Heart left ventricle (tissue), 13 donors: ENCODE results near the gene ITGA2.

Experiments
- POLR2A ChIP-seq, 2 donors: fragments of 450-650 bp; IDR thresholded peaks; one replicate each; pipeline ENCODE4 v1.6.1; 2017; ENCODE audit warnings: antibody characterized with exemption in 2 of 2, mild to moderate bottlenecking in 2 of 2, moderate library complexity in 2 of 2
- TF ChIP-seq, protein P1 (sequence below), 12 donors: fragments of 200-600 bp; sonication (generic) in 4 of 12; IDR thresholded peaks; one replicate each; pipeline versions ENCODE4 v1.5.0 to v1.8.0; 2018 to 2022; ENCODE audit warnings: antibody characterized with exemption in 12 of 12, mild to moderate bottlenecking in 5 of 12
- donor health status: ischemic (EF 13 %, LVEDD 7.1; RV severe dilation, severe dysfunction).
- donor health status: DM: no; HTN: yes; CAD: no.
- donor health status: DM: no; HTN: no; CAD: no.
- donor health status: ischemic (EF 25% LVEDD 6.9; RV normal size, moderate dysfunction).
- donor health status: ischemic (EF 25% LVEDD 5.7; RV mildly dilated, moderate dysfunction).
- donor health status: ischemic (EF 35%, LVEDD 5.7; RV mildly dilated, moderate dysfunction).
- donor health status: nonischemic (EF 11% LVEDD 7.7; RV severe dilation, severe dysfunction).
- donor health status: DM: yes; HTN: yes; CAD: no.
- donor health status: PGD.
- donor health status: ischemic (EF 29% LVEDD 5.4; RV normal size, mild dysfunction).
- donor health status: nonischemic (EF 23%, LVEDD 6.1; RV moderate dilation, normal function).

DNA sequence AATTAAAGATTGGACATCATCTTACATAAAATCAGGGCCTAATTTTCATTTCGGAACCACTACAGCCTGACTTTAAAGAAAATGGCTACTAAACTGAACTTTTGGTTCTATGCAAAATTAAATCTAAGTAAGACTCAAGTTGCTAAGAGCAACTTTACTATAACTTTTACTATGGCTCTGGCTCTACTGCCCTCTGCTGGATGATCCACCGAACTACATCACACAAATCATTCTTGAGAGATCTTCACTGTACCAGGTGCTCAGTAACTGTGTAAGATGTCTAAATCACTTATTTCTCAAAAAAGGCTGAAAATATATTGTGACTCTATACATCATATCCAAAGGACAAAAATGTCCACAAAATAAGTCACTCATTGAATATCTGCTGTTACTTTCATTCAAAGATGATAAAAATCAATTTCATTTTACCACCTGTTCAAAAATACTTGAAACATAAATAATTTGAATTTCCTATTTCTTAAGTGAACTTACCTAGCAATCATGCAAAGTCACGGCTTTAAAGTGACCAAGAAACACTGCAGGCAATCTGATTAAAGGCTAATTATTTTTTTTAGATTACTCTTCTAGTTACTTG is 106.9 kb downstream of the ITGA2 start:
- no peak for TF ChIP-seq POLR2A (IDR thresholded peaks at IDR 0.05)
- TF ChIP-seq, protein P1, sequence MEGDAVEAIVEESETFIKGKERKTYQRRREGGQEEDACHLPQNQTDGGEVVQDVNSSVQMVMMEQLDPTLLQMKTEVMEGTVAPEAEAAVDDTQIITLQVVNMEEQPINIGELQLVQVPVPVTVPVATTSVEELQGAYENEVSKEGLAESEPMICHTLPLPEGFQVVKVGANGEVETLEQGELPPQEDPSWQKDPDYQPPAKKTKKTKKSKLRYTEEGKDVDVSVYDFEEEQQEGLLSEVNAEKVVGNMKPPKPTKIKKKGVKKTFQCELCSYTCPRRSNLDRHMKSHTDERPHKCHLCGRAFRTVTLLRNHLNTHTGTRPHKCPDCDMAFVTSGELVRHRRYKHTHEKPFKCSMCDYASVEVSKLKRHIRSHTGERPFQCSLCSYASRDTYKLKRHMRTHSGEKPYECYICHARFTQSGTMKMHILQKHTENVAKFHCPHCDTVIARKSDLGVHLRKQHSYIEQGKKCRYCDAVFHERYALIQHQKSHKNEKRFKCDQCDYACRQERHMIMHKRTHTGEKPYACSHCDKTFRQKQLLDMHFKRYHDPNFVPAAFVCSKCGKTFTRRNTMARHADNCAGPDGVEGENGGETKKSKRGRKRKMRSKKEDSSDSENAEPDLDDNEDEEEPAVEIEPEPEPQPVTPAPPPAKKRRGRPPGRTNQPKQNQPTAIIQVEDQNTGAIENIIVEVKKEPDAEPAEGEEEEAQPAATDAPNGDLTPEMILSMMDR (IDR thresholded peaks at IDR 0.05), result peak; percentile 82 to 97 (median 88)
